Measurements from ENCODE around the gene DAPK2.

DNA sequence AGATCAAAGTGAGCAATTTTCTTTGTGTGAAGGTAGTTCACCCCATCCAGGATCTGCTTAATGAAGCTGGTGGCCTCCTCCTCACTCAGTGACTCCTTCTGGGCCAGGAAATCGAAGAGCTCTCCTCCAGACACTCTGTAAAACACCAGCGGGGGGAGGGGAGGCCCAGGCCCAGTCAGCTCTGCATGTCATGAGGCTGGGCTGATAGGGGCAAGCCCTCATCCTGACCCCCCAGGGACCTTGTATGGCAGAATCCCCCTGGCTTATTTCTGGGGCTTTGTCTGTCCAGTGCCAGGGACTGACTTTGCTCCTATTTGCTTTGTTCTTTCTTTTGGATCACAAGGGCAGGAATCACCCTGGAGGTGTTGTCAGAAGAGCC is 74.9 kb downstream of the DAPK2 start:
- no peak for TF ChIP-seq GABPB1 (CRISPR knock-in tag; IDR thresholded peaks at IDR 0.05)
- no peak for TF ChIP-seq TEAD4 (CRISPR knock-in tag; IDR thresholded peaks at IDR 0.05)
- TF ChIP-seq ETV6 (CRISPR knock-in tag; IDR thresholded peaks at IDR 0.05) = no peak
- TF ChIP-seq PRRX2 (CRISPR knock-in tag; IDR thresholded peaks at IDR 0.05) = no peak

Measured in WTC11 (cell line).